ENCODE measurements around the gene COLGALT1.

The COLGALT1 gene

GRCh38 chr19:17623224-17623935, 67.9 kb downstream of the COLGALT1 start:
- no peak for DNase-seq (ENCODE audit: low read depth in 2 of 2)

GRCh38 chr19:17624314-17624991, 69.0 kb downstream of the COLGALT1 start:
- no peak for DNase-seq (ENCODE audit: low read depth in 2 of 2)

- no peak for DNase-seq (ENCODE audit: low read depth in 2 of 2)
These were observed 69.6 kb downstream of the COLGALT1 start for GRCh38 chr19:17625043-17625442.

- no peak for DNase-seq (ENCODE audit: low read depth in 2 of 2)
These were observed 70.5 kb downstream of the COLGALT1 start for GRCh38 chr19:17625980-17626379.

GRCh38 chr19:17626456-17627015, 71.1 kb downstream of the COLGALT1 start:
- DNase-seq (ENCODE audit: low read depth in 2 of 2), result no peak

- no peak for DNase-seq (ENCODE audit: low read depth in 2 of 2)
These were observed 71.7 kb downstream of the COLGALT1 start for GRCh38 chr19:17627161-17627560.

GRCh38 chr19:17627921-17628320, 72.5 kb downstream of the COLGALT1 start:
- no peak for DNase-seq (ENCODE audit: low read depth in 2 of 2)

- DNase-seq (ENCODE audit: low read depth in 2 of 2), result no peak
These were observed 74.3 kb downstream of the COLGALT1 start for GRCh38 chr19:17629760-17630159.

- no peak for DNase-seq (ENCODE audit: low read depth in 2 of 2)
These were observed 77.1 kb downstream of the COLGALT1 start for GRCh38 chr19:17632577-17632976.

All from activated CD8-positive, alpha-beta memory T cell treated with anti-CD3 and anti-CD28 coated beads for 4 hours (primary cell).